GM18519 (cell line): ENCODE data around the gene SH3D19.

ENCODE experiments used
- ATAC-seq: cut with Tn5 transposase; IDR thresholded peaks from one replicate; pipeline ENCODE4 v1.9.1; 2021; ENCODE audit warnings: mild to moderate bottlenecking, moderate library complexity; ENCODE audit not compliant: unreplicated experiment, low FRiP score

SH3D19 gene

GRCh38 chr4:151325111-151325948 is at the start of gene SH3D19:
Gene SH3D19, minus strand, starts transcription at chr4:151325605. Its CDS starts 253 bp downstream, at chr4:151325352.
- no peak for ATAC-seq

GRCh38 chr4:151362404-151363164 is 37.2 kb upstream of the SH3D19 start:
- ATAC-seq: peak; percentile 92

GRCh38 chr4:151361966-151362365 is 36.6 kb upstream of the SH3D19 start:
- ATAC-seq: no peak

- ATAC-seq: no peak
These were observed 35.7 kb upstream of the SH3D19 start for GRCh38 chr4:151361126-151361525.

GRCh38 chr4:151359576-151359975 is 34.2 kb upstream of the SH3D19 start:
- no peak for ATAC-seq

GRCh38 chr4:151358266-151358665 is 32.9 kb upstream of the SH3D19 start:
- no peak for ATAC-seq

- no peak for ATAC-seq
These were observed 31.1 kb upstream of the SH3D19 start for GRCh38 chr4:151356510-151356909.

GRCh38 chr4:151355155-151355554 is 29.8 kb upstream of the SH3D19 start:
- ATAC-seq: no peak

GRCh38 chr4:151347490-151348235 is 22.3 kb upstream of the SH3D19 start:
- no peak for ATAC-seq

- no peak for ATAC-seq
These were observed 19.5 kb upstream of the SH3D19 start for GRCh38 chr4:151344948-151345347.

GRCh38 chr4:151340751-151341385 is 15.5 kb upstream of the SH3D19 start:
- no peak for ATAC-seq

- no peak for ATAC-seq
These were observed 14.1 kb upstream of the SH3D19 start for GRCh38 chr4:151339467-151339866.

GRCh38 chr4:151331276-151332042 is 6.1 kb upstream of the SH3D19 start:
- ATAC-seq: no peak

GRCh38 chr4:151329217-151330007 is 4.0 kb upstream of the SH3D19 start:
- ATAC-seq: no peak

- ATAC-seq: no peak
These were observed 493 bp upstream of the SH3D19 start for GRCh38 chr4:151325949-151326246.

- ATAC-seq: no peak
These were observed 674 bp downstream of the SH3D19 start for GRCh38 chr4:151324752-151325110.

GRCh38 chr4:151324124-151324751 is 1.2 kb downstream of the SH3D19 start:
- ATAC-seq: no peak

- ATAC-seq: no peak
These were observed 1.7 kb downstream of the SH3D19 start for GRCh38 chr4:151323667-151324066.

- ATAC-seq: no peak
These were observed 2.8 kb downstream of the SH3D19 start for GRCh38 chr4:151322570-151322969.
